HG03064 (cell line): ENCODE results near the gene SPATA2.
"Not testable (repeated sequence)": the region's sequence is repeated elsewhere in the genome, so short reads cannot be mapped to it uniquely, and the experiment has no call there.

Experiments used
- ATAC-seq: cut with Tn5 transposase; IDR thresholded peaks from one replicate; pipeline ENCODE4 v1.9.1; 2021; ENCODE audit warnings: low read depth; ENCODE audit not compliant: unreplicated experiment

Gene SPATA2

DNA sequence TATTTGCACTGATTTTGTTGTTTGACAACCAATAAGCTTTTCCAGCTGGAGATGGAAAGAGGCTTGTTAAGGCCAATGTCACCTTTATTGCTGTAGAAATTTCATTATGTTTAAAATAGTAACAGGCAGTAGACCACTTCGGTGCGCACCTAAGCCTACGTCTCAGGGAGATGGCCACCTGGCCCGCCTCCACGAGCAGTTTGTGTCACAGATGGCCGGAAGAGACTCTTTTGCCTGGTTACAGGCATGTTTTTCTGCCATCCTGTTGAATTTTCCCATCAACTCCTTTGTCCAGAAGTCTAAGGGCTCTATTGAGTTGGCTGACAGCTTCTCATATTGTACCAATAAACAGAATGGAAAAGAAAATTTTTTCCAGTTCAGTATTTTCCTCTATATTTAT, 51.7 kb downstream of the SPATA2 start:
- no peak for ATAC-seq

DNA sequence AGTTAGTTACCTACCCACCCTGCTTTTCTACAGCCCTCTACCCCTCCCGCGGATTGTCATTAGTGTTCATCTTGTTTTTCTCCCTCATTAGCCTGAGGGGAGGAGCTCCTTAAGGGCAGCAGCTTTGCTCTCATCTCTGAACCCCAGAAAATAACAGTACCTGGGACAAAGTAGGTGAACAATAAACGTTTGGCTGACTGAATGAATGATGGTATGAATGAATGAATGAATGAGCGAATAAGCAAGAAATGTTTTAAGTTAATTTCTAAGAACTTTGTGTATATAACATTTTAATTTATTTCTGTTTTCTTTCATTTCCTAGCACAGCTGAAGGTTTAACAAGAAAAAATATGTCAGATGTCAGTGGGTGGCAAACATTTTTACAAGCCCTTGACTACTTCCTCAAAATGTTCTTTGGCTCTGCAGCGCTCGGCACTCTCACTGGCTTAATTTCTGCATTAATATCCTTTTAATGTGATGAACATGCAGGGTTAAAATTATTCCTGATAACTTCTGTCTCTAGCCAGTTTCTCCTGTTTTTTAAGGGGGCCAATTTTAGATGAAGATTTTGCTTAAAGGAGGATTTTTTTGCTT, 52.6 kb downstream of the SPATA2 start:
- no peak for ATAC-seq

DNA sequence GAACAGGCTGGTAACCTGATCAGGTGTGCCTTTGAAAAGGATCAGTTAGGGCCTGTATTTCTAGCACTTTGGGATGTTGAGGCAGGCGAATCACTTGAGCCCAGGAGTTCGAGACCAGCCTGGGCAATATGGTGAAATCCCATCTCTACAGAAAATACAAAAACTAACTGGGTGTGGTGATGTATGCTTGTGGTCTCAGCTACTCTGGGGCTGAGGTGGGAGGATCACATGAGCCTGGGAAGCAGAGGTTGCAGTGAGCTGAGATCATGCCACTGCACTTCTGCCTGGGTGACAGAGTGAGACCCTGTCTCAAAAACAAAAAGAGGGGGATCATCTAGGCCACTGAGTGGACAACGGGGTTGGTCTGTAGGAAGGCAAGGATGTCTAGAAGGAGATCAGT, 54.1 kb downstream of the SPATA2 start:
- not testable (repeated sequence) for ATAC-seq

DNA sequence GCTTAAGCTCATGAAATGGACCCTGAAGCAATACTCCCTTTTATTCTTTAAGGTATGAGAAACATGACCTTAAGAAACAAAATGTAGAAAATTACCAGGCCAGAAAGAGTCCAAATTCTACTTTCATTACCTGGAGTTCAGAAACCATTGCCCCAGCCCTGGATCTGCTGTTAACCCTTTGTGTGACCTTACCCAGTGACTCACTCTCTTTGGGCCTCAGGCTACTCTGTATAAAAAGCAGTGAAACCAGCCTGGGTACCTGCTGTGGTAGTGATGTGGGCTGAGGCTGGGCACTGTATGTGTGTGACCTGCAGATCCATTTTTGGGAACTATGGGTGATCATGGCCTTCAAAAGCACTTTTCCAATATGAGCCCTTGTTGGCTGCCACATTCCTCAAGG, 55.5 kb downstream of the SPATA2 start:
- no peak for ATAC-seq

DNA sequence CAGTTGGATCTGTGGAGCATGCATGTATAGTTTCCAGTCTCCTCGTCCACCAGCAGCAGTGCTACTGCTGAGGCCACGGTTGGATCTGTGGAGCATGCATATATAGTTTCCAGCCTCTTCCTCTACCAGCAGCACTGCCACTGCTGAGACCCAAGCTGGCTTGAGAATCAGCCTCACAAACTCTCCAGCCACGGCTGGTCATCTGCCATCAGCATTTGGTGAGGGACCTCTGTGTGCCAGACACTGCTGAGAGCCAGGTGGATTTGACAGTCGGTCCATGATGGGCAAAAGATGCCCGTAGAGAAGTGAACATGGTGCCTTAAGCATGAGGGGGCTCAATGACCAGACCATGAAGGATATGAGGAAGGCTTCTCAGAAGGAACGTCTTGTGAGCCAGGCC, 56.3 kb downstream of the SPATA2 start:
- no peak for ATAC-seq

DNA sequence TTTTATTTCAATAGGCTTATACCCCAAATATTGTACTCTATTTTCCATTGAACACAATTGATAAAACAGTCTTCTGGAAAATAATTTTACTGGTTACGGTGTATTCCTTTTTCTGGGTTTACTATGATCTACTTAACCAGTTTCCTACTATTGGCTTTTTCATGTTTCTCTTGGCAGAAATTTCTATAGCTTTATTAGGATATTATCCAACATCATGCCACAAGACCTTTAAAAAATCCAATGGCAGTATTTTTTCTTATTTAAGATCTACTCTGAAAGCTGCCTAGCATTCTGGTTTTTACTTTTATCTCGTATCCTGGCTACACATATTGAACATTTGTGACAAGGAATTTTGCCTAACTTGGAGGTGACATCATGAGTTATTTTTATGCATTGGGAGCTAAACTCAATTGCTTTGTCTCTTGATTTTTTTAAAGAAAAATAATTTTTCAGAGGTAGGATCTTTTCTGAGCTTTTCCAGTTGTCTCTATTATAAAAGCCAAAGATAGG, 57.2 kb downstream of the SPATA2 start:
- ATAC-seq, result no peak

DNA sequence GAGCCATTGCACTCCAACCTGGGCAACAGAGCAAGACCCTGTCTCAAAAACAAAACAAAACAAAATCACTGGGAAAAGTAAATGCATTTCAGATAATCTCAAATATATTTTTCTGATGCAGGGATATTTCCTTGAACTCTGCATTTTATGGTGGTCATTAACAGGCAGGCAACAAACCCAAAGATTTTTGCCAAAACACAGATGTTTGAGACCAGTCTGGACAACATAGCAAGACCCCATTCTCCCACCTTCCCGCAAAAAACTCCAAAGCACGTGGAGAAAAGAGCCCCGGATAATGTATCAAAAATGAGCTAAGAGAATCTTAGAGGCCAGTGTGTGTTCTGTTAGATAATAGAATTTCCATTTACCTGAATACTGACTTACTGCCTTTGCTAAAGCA, 58.4 kb downstream of the SPATA2 start:
- ATAC-seq, result no peak

DNA sequence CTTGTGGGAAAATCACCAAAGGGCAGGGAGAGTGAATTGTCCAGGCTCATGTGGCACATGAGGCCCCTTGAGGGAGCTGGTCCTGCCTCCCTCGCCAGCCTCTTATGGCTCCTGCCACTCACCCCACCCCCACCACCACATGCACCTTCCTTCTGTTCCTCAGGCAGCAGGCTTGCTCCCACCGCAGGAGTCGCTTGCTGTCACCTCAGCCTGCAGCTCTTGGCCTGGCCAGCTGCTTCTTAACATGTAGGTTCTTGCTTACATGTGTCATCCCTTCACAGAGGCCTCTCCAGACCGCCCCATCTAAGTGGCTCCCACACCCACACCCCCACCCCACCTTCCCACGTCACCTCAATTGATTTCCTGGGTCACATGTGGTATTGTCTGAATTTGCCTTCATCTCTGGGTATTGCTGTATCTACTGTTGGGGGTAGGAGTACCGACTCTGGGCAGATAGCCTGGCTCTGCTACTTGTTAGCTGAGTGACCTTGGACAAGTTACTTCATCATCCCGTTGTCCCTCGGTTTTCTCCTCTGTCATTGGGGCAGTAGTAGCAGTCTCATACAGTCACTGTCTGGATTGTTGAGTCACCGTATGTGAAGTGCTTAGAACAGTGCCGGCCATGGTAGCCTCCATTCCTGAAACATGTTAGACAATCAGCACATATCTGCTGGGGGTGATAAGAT, 61.0 kb downstream of the SPATA2 start:
- no peak for ATAC-seq

DNA sequence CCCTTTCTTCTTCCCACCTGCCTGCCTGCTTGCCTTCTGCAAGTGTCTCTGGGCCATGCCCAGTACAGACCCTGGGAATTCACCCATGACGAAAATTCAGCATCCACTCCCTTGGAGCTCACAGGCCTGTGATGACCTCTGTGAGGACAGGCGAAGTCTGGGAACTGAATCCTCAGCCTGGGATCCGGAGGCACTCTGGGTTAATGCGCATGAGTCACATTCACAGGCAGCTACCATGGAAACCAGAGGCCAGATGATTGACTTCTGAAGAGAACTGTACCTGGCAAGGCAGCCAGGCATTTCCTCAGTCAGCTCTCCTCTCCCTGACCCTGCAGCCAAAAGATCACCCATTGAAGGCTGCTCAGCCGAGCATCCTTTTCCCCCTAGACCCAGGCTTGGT, 61.7 kb downstream of the SPATA2 start:
- no peak for ATAC-seq
